Liver (tissue), 9 donors: ENCODE results near the gene TSPYL4. TPM values are rescaled to one million over a fixed set of nuclear protein-coding genes. Genes with fewer than 3 reads are reported as not detected.

Source experiments
- DNase-seq: peaks from one replicate; pipeline ENCODE4 v3.0.0-alpha.2; 2017; ENCODE audit warnings: low spot score
- H3K27ac ChIP-seq, 2 donors: one replicate each; pipeline ENCODE4 v1.7.0; 2013; ENCODE audit warnings: inconsistent platforms in 2 of 2, low read length in 2 of 2, control low read depth in 1 of 2, low read depth in 1 of 2, mild to moderate bottlenecking in 1 of 2
- H3K27me3 ChIP-seq, 4 donors: one replicate each; pipeline versions ENCODE4 v1.6.1 to v1.7.0; 2013; ENCODE audit warnings: low read length in 3 of 4, inconsistent platforms in 1 of 4, mild to moderate bottlenecking in 1 of 4, moderate library complexity in 1 of 4; ENCODE audit not compliant: control insufficient read depth in 4 of 4, insufficient read depth in 4 of 4
- H3K36me3 ChIP-seq, 4 donors: one replicate each; pipeline versions ENCODE4 v1.6.1 to v1.7.0; 2013; ENCODE audit warnings: low read length in 3 of 4, mild to moderate bottlenecking in 3 of 4, low read depth in 1 of 4, moderate library complexity in 1 of 4; ENCODE audit not compliant: control insufficient read depth in 4 of 4, insufficient read depth in 3 of 4
- H3K4me1 ChIP-seq, 4 donors: one replicate each; pipeline versions ENCODE4 v1.6.1 to v1.7.0; 2013; ENCODE audit warnings: low read length in 3 of 4, mild to moderate bottlenecking in 3 of 4, moderate library complexity in 1 of 4; ENCODE audit not compliant: control insufficient read depth in 4 of 4, insufficient read depth in 4 of 4
- H3K4me3 ChIP-seq, 3 donors: one replicate each; pipeline versions ENCODE4 v1.6.1 to v1.7.0; 2013; ENCODE audit warnings: low read length in 3 of 3, control low read depth in 1 of 3, low read depth in 1 of 3, mild to moderate bottlenecking in 1 of 3
- H3K9ac ChIP-seq, 2 donors: one replicate each; pipeline ENCODE4 v1.7.0; 2013; ENCODE audit warnings: low read length in 2 of 2, mild to moderate bottlenecking in 2 of 2, moderate library complexity in 2 of 2, control low read depth in 1 of 2, low read depth in 1 of 2
- H3K9me3 ChIP-seq, 4 donors: one replicate each; pipeline versions ENCODE4 v1.6.1 to v1.7.0; 2013; ENCODE audit warnings: low read length in 3 of 4; ENCODE audit not compliant: control insufficient read depth in 4 of 4
- FOXA1 ChIP-seq: IDR thresholded peaks from 2 replicates; pipeline ENCODE4 v1.6.1; 2016; ENCODE audit warnings: antibody characterized with exemption
- GABPA ChIP-seq, 2 donors: IDR thresholded peaks in 1 of 2; conservative IDR thresholded peaks in 1 of 2; 2 replicates each; pipeline ENCODE4 v1.6.1; 2016; ENCODE audit warnings: antibody characterized with exemption in 2 of 2, mild to moderate bottlenecking in 1 of 2, moderate library complexity in 1 of 2
- MAX ChIP-seq: IDR thresholded peaks from 2 replicates; pipeline ENCODE4 v1.6.1; 2016; ENCODE audit warnings: antibody characterized with exemption
- NR2F2 ChIP-seq: IDR thresholded peaks from 2 replicates; pipeline ENCODE4 v1.6.1; 2016; ENCODE audit warnings: antibody characterized with exemption
- RAD21 ChIP-seq, 2 donors: IDR thresholded peaks; 2 replicates each; pipeline ENCODE4 v1.6.1; 2016; ENCODE audit warnings: antibody characterized with exemption in 2 of 2, mild to moderate bottlenecking in 2 of 2
- RXRA ChIP-seq, 2 donors: IDR thresholded peaks; 2 replicates each; pipeline ENCODE4 v1.6.1; 2017 to 2018; ENCODE audit warnings: antibody characterized with exemption in 2 of 2, mild to moderate bottlenecking in 1 of 2
- SP1 ChIP-seq: IDR thresholded peaks from 2 replicates; pipeline ENCODE4 v1.6.1; 2018; ENCODE audit warnings: antibody characterized with exemption, mild to moderate bottlenecking
- TAF1 ChIP-seq: conservative IDR thresholded peaks from 2 replicates; pipeline ENCODE4 v1.6.1; 2016; ENCODE audit warnings: antibody characterized with exemption, mild to moderate bottlenecking
- YY1 ChIP-seq: IDR thresholded peaks from 2 replicates; pipeline ENCODE4 v1.6.1; 2016; ENCODE audit warnings: antibody characterized with exemption, mild to moderate bottlenecking
- WGBS: extraction: QIAGEN DNeasy Blood & Tissue Kit; methylation state at CpG from one replicate; pipeline ENCODE4 v1.1.7; 2013; 5-methylcytosine and 5-hydroxymethylcytosine counted together
- polyA plus RNA-seq, 2 donors: library from polyadenylated mRNA; stranded (reverse) in 1 of 2; unstranded in 1 of 2; fragments of 200-250 nt in 1 of 2; fragments of >200 nt in 1 of 2; fragmentation: Nextera tagmentation in 1 of 2; extraction: Ambion mirVana in 1 of 2; gene quantifications; one replicate each; pipeline versions ENCODE4 v1.2.1 to v1.2.3, GENCODE V29; 2013 to 2015
- total RNA-seq, 2 donors: library from RNA; depleted of rRNA; stranded (reverse); fragments of >200 nt; gene quantifications; one replicate each; pipeline ENCODE4 v1.2.3, GENCODE V29; 2014
- TF ChIP-seq, protein P1 (sequence below): IDR thresholded peaks from 2 replicates; pipeline ENCODE4 v1.6.1; 2016; ENCODE audit warnings: antibody characterized with exemption
- TF ChIP-seq, protein P2 (sequence below): IDR thresholded peaks from 2 replicates; pipeline ENCODE4 v1.6.1; 2016; ENCODE audit warnings: antibody characterized with exemption, mild to moderate bottlenecking
- TF ChIP-seq, protein P3 (sequence below): IDR thresholded peaks from 2 replicates; pipeline ENCODE4 v1.6.1; 2016; ENCODE audit warnings: antibody characterized with exemption
- donor health status: healthy.
- donor health status: healthy.
- donor health status: healthy.
- donor health status: healthy.
- donor health status: healthy.

The TSPYL4 gene
- total and polyA plus RNA-seq, 4 donors = 3.6 to 7.4 (median 3.8) TPM

DNA sequence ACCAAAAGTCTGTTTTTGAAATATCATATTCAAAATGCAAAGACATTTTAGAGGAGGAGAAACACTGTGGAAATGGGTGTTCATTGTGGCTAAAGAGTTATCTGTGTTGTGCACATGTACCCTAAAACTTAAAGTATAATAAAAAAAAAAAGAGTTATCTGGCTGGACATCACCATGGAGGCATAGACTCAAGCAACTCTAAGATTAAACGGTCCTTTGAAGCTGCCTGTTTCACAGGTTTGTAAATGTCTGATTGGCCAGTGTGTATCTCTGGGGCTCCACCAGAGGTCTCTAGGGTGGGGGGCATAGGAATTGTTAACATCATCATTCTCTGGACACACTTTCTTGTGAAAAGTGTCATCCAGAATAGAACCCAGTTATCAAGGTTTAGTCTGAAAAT, 39.2 kb downstream of the TSPYL4 start (continued):
- no peak for TF ChIP-seq RXRA (IDR thresholded peaks at IDR 0.05)
- TF ChIP-seq, protein P1, sequence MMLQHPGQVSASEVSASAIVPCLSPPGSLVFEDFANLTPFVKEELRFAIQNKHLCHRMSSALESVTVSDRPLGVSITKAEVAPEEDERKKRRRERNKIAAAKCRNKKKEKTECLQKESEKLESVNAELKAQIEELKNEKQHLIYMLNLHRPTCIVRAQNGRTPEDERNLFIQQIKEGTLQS = no peak
- no peak for TF ChIP-seq NR2F2
- TF ChIP-seq RAD21 (IDR thresholded peaks at IDR 0.05) = no peak
- TF ChIP-seq YY1 = no peak

- TF ChIP-seq FOXA1 = no peak
- TF ChIP-seq TAF1 = no peak
- TF ChIP-seq, protein P1 = no peak
- TF ChIP-seq GABPA (IDR thresholded peaks at IDR 0.05 in 1 of 2, conservative IDR thresholded peaks at IDR 0.05 in 1 of 2) = no peak
- TF ChIP-seq, protein P2, sequence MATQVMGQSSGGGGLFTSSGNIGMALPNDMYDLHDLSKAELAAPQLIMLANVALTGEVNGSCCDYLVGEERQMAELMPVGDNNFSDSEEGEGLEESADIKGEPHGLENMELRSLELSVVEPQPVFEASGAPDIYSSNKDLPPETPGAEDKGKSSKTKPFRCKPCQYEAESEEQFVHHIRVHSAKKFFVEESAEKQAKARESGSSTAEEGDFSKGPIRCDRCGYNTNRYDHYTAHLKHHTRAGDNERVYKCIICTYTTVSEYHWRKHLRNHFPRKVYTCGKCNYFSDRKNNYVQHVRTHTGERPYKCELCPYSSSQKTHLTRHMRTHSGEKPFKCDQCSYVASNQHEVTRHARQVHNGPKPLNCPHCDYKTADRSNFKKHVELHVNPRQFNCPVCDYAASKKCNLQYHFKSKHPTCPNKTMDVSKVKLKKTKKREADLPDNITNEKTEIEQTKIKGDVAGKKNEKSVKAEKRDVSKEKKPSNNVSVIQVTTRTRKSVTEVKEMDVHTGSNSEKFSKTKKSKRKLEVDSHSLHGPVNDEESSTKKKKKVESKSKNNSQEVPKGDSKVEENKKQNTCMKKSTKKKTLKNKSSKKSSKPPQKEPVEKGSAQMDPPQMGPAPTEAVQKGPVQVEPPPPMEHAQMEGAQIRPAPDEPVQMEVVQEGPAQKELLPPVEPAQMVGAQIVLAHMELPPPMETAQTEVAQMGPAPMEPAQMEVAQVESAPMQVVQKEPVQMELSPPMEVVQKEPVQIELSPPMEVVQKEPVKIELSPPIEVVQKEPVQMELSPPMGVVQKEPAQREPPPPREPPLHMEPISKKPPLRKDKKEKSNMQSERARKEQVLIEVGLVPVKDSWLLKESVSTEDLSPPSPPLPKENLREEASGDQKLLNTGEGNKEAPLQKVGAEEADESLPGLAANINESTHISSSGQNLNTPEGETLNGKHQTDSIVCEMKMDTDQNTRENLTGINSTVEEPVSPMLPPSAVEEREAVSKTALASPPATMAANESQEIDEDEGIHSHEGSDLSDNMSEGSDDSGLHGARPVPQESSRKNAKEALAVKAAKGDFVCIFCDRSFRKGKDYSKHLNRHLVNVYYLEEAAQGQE = no peak
- TF ChIP-seq RAD21 (IDR thresholded peaks at IDR 0.05) = no peak
- Histone ChIP-seq H3K4me3 (no peak overlapping the region), H3K9ac (no peak overlapping the region), H3K27ac (no peak overlapping the region), H3K4me1 (peaks cover 0 to 2% (median 0%) of the 10 kb centered on the region in 4 donors), H3K36me3 (peaks cover 0 to 2% (median 0%) of the 10 kb centered on the region in 4 donors), H3K9me3 (no peaks in the 10 kb centered on the region), H3K27me3 (no peaks in the 10 kb centered on the region)
- WGBS = 49% methylated on average over 3 of the region's 3 CpGs
- DNase-seq = no peak
These were observed 43.0 kb downstream of the TSPYL4 start for GRCh38 chr6:116210750-116211425.

- Histone ChIP-seq H3K4me3 (no peak overlapping the region), H3K36me3 (peaks cover 0 to 2% (median 0%) of the 10 kb centered on the region in 4 donors), H3K27ac (no peak overlapping the region), H3K9me3 (no peaks in the 10 kb centered on the region), H3K4me1 (peaks cover 0 to 2% (median 0%) of the 10 kb centered on the region in 4 donors), H3K9ac (no peak overlapping the region), H3K27me3 (no peaks in the 10 kb centered on the region)
- DNase-seq = no peak
- 93% methylated on average over 5 of the region's 5 CpGs for WGBS
- TF ChIP-seq GABPA (IDR thresholded peaks at IDR 0.05 in 1 of 2, conservative IDR thresholded peaks at IDR 0.05 in 1 of 2) = no peak
These were observed 43.6 kb downstream of the TSPYL4 start for GRCh38 chr6:116210316-116210715.

DNA sequence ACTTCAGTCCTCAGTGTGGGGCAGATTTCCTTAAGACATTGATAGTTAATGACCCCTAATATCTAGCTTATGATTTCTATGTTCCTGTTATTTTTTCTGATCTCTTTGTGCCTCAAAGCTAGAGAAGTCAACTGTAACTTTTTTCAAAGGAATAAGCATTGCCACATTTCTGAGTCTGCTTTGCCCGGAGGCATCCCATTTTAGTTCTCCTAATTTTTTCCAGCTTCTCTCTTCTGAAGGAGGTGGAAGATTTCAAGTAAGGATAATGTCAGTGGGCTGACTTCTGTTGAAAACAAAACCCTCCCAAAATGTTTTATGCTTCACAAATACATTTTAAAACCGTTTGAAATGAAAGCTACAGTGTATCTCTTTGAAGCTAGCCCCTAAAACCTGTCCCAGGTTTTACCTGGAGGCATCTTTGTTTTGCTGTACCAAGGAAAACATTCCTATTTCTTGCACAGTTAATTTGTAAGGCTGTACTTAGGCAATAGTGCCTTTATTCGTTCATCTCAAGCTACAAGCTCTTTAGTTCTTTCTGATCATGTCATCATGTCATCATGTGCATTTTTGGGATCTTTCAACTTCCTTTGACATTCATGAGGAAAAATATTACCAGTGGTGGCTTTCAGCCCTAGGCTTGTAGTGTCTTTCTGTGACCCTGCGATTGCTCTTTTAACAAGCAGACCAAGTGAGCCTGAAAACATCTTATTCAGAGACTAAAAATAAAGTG, 45.7 kb downstream of the TSPYL4 start:
- Histone ChIP-seq H3K27me3 (no peaks in the 10 kb centered on the region), H3K4me1 (peaks cover 0 to 2% (median 0%) of the 10 kb centered on the region in 4 donors), H3K9ac (no peak overlapping the region), H3K36me3 (no peaks in the 10 kb centered on the region), H3K9me3 (no peaks in the 10 kb centered on the region), H3K4me3 (no peak overlapping the region), H3K27ac (no peak overlapping the region)
- DNase-seq = no peak
- WGBS = 86% methylated on average over 4 of the region's 4 CpGs
- TF ChIP-seq GABPA (IDR thresholded peaks at IDR 0.05 in 1 of 2, conservative IDR thresholded peaks at IDR 0.05 in 1 of 2) (no peak), MAX (no peak), FOXA1 (no peak), RXRA (IDR thresholded peaks at IDR 0.05) (no peak), SP1 (no peak), NR2F2 (no peak)
- TF ChIP-seq, protein P2 = no peak
- TF ChIP-seq, protein P3, sequence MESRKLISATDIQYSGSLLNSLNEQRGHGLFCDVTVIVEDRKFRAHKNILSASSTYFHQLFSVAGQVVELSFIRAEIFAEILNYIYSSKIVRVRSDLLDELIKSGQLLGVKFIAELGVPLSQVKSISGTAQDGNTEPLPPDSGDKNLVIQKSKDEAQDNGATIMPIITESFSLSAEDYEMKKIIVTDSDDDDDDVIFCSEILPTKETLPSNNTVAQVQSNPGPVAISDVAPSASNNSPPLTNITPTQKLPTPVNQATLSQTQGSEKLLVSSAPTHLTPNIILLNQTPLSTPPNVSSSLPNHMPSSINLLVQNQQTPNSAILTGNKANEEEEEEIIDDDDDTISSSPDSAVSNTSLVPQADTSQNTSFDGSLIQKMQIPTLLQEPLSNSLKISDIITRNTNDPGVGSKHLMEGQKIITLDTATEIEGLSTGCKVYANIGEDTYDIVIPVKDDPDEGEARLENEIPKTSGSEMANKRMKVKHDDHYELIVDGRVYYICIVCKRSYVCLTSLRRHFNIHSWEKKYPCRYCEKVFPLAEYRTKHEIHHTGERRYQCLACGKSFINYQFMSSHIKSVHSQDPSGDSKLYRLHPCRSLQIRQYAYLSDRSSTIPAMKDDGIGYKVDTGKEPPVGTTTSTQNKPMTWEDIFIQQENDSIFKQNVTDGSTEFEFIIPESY = no peak
